ENCODE measurements around the gene PRKCH. TPM values are rescaled to one million over a fixed set of nuclear protein-coding genes. Genes with fewer than 3 reads are reported as not detected.

PRKCH gene
- total and polyA plus RNA-seq, 4 experiments from 2014 or later: 246 to 284 (median 249) TPM

DNA sequence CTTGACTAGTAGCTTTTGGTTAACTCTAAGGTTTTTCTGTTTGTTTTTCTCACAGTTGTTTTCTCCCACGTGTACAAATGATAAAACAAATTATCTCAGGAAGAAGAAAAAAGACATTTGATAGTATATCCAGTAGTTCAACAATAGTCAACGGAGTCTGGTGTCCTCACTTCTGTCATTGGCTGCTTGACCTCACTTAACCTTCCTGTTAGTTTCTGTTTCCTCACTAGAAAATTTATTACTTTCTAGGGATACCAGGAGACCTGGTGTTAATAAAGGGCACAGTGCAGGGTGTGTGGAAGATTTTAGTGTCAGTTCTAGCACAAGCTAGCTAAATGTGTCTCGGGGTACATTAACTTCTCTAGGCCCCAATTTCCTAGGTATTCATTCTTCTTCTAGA is 116.0 kb downstream of the PRKCH start:
- H3K4me1 Mint-ChIP-seq: peaks cover 73 to 98% (median 85%) of the 10 kb centered on the region in 4 donors
- Histone ChIP-seq H3K9me3 (ENCODE audit: control insufficient read depth in 1 of 2, low read length in 2 of 2) (no peaks in the 10 kb centered on the region), H3K36me3 (ENCODE audit: insufficient read depth, low read length) (no peaks in the 10 kb centered on the region), H3K27me3 (ENCODE audit: insufficient read depth, low read length) (no peaks in the 10 kb centered on the region), H3K4me1 (ENCODE audit: insufficient read depth, low read length) (peaks cover 98% of the 10 kb centered on the region), H3K4me3 (ENCODE audit: low read length in 2 of 2) (no peak overlapping the region), H3K27ac (ENCODE audit: low read depth, low read length) (peak overlapping the region; percentile 6)
- intact Hi-C loops (cut with micrococcal nuclease): loop anchor here (5.0 kb wide), 1 partner anchor 35 kb away; no protein-coding TSS in a partner anchor
- ChIA-PET POLR2A (ENCODE audit: partially characterized antibody) (interaction anchor here (0.6 to 1.5 kb wide), 3 partner anchors 9 to 115 kb away, joined by 3 to 5 read pairs (median 4); no protein-coding TSS in a partner anchor), CTCF (ENCODE audit: partially characterized antibody) (no interaction called here)
- H3K27me3 Mint-ChIP-seq: no peaks in the 10 kb centered on the region
- H3K36me3 Mint-ChIP-seq: peaks cover 21 to 26% of the 10 kb centered on the region in 2 donors
- DNase-seq: no peak
- H3K27ac Mint-ChIP-seq: peak overlapping the region; percentile 89 to 98 (median 96)
- peak overlapping the region in 7 of 8 donors; percentile 8 to 84 (median 32) for H3K4me3 Mint-ChIP-seq
- H3K9me3 Mint-ChIP-seq: no peaks in the 10 kb centered on the region

DNA sequence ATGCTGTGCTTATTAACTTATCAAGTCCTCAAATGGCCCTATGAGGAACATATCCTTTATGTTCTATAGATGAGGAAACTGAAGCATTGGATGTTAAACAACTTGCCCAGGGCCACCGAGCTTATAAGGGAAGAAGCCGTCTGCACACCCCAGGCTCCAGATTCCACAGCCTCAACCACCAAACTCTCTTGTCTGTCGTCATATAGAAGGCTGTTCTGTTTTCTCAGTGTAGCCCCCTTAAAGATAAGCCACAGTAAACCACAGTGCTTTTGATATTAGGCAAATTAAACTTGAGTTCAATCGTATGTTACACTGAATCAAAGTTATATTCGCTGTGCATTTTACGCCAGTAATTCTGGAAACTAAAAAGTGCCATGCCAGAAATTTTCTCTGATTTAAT is 116.7 kb downstream of the PRKCH start:
- DNase-seq: peak in 1 of 5 donors; percentile 25
- Mint-ChIP-seq H3K9me3 (no peaks in the 10 kb centered on the region), H3K27ac (peak overlapping the region; percentile 89 to 98 (median 96)), H3K4me1 (peaks cover 75 to 97% (median 85%) of the 10 kb centered on the region in 4 donors), H3K4me3 (peak overlapping the region; percentile 45 to 86 (median 79)), H3K27me3 (no peaks in the 10 kb centered on the region), H3K36me3 (peaks cover 21 to 25% of the 10 kb centered on the region in 2 donors)
- H3K9me3 ChIP-seq (ENCODE audit: control insufficient read depth in 1 of 2, low read length in 2 of 2): no peaks in the 10 kb centered on the region
- CTCF ChIA-PET (ENCODE audit: partially characterized antibody): no interaction called here
- H3K4me3 ChIP-seq (ENCODE audit: low read length in 2 of 2): no peak overlapping the region
- peak overlapping the region; percentile 20 for H3K27ac ChIP-seq (ENCODE audit: low read depth, low read length)
- H3K36me3 ChIP-seq (ENCODE audit: insufficient read depth, low read length): no peaks in the 10 kb centered on the region
- no peaks in the 10 kb centered on the region for H3K27me3 ChIP-seq (ENCODE audit: insufficient read depth, low read length)
- H3K4me1 ChIP-seq (ENCODE audit: insufficient read depth, low read length): peaks cover 98% of the 10 kb centered on the region
- intact Hi-C loops (cut with micrococcal nuclease): loop anchor here (2.0 to 5.0 kb wide), 2 partner anchors 15 to 36 kb away; no protein-coding TSS in a partner anchor
- POLR2A ChIA-PET (ENCODE audit: partially characterized antibody): interaction anchor here (0.6 to 1.5 kb wide), 3 partner anchors 14 to 116 kb away, joined by 3 to 5 read pairs (median 5); no protein-coding TSS in a partner anchor

DNA sequence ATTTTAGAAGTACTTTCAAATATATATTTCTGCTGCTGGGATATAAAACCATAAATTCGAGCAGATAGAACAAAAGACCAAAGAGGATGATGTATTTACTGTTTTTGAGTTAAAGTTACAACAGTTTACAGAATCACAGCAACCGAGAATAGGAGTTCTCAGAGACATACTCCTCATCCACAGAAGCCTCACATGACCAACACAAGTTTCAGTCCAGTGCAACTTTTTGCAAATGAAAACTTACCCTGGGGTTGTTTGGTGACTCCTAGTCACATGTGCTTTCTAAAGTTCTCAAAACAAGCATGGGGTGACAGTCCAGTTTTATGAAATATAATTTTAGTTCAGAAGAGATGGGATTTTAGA is 117.1 kb downstream of the PRKCH start:
- ChIA-PET CTCF (ENCODE audit: partially characterized antibody) (no interaction called here), POLR2A (ENCODE audit: partially characterized antibody) (interaction anchor here (0.6 to 1.6 kb wide), 6 partner anchors 14 to 106 kb away, joined by 3 to 5 read pairs (median 4); no protein-coding TSS in a partner anchor)
- H3K4me3 Mint-ChIP-seq: peak overlapping the region; percentile 78 to 87 (median 82)
- Histone ChIP-seq H3K9me3 (ENCODE audit: control insufficient read depth in 1 of 2, low read length in 2 of 2) (no peaks in the 10 kb centered on the region), H3K4me1 (ENCODE audit: insufficient read depth, low read length) (peaks cover 98% of the 10 kb centered on the region), H3K27ac (ENCODE audit: low read depth, low read length) (peak overlapping the region; percentile 20), H3K36me3 (ENCODE audit: insufficient read depth, low read length) (no peaks in the 10 kb centered on the region), H3K27me3 (ENCODE audit: insufficient read depth, low read length) (no peaks in the 10 kb centered on the region), H3K4me3 (ENCODE audit: low read length in 2 of 2) (peak overlapping the region in 1 of 2 donors; percentile 26)
- H3K27me3 Mint-ChIP-seq: no peaks in the 10 kb centered on the region
- intact Hi-C loops (cut with micrococcal nuclease): loop anchor here (2.0 to 5.0 kb wide), 2 partner anchors 14 to 36 kb away; no protein-coding TSS in a partner anchor
- no peaks in the 10 kb centered on the region for H3K9me3 Mint-ChIP-seq
- DNase-seq: peak in 1 of 5 donors; percentile 43
- peak overlapping the region; percentile 89 to 98 (median 96) for H3K27ac Mint-ChIP-seq
- H3K36me3 Mint-ChIP-seq: peaks cover 21 to 22% of the 10 kb centered on the region in 2 donors
- H3K4me1 Mint-ChIP-seq: peaks cover 75 to 97% (median 85%) of the 10 kb centered on the region in 4 donors

DNA sequence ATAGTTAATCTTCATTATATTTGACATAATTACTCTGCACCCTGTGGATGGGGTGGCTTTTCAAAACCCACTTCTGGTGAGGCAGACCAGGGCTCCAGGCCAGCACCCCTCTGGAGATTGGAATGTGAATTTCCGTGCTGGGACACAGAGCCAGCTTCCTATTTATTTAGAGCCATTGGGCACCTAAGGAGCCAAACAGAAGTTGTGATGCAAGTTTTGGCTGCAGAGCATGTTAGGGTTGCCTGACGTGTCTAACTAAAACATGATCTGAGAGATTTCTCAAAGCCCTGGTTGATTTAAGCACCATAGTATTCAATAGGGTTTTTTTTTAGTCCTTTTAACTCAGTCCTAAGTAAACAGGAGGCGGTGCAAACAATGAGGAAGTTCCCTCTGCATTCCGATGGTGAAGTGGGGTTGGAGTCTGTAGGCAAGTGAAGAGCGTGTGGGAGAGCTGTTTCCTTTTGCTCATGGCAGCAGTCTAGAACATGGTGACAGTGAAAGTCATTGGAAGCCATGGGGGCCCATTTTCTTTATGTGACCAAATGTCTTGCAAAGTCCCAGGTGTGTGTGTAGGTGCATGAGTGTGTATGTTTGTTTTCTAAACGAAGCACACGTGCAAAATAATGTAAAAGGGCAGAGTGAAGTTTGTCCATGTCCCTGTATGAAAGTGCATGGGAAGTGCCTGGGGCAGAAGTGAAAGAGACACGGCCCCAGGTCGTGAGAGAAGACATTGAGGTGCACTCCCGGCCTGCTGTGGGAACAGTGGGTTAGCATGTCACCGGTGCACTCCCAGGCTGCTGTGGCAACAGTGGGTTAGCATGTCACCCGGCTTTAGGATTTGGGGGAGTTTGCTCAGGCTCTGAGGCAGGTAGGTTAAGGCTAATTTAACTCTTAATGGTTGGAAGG is 117.7 kb downstream of the PRKCH start:
- Mint-ChIP-seq H3K36me3 (peaks cover 20 to 21% of the 10 kb centered on the region in 2 donors), H3K27me3 (no peaks in the 10 kb centered on the region), H3K4me3 (peak overlapping the region; percentile 78 to 87 (median 82)), H3K9me3 (no peaks in the 10 kb centered on the region), H3K4me1 (peaks cover 75 to 97% (median 85%) of the 10 kb centered on the region in 4 donors), H3K27ac (peak overlapping the region; percentile 89 to 98 (median 96))
- Histone ChIP-seq H3K4me3 (ENCODE audit: low read length in 2 of 2) (peak overlapping the region in 1 of 2 donors; percentile 26), H3K36me3 (ENCODE audit: insufficient read depth, low read length) (no peaks in the 10 kb centered on the region), H3K4me1 (ENCODE audit: insufficient read depth, low read length) (peaks cover 98% of the 10 kb centered on the region), H3K27me3 (ENCODE audit: insufficient read depth, low read length) (no peaks in the 10 kb centered on the region), H3K9me3 (ENCODE audit: control insufficient read depth in 1 of 2, low read length in 2 of 2) (no peaks in the 10 kb centered on the region), H3K27ac (ENCODE audit: low read depth, low read length) (peak overlapping the region; percentile 20)
- intact Hi-C loops (cut with micrococcal nuclease): loop anchor here (1.0 to 5.0 kb wide), 3 partner anchors 10 to 37 kb away; no protein-coding TSS in a partner anchor
- CTCF ChIA-PET (ENCODE audit: partially characterized antibody): interaction anchor here (1.1 kb wide), 1 partner anchor 38 kb away, joined by 3 read pairs; no protein-coding TSS in a partner anchor
- peak; percentile 36 to 74 (median 42) for DNase-seq
- POLR2A ChIA-PET (ENCODE audit: partially characterized antibody): interaction anchor here (0.6 to 5.1 kb wide), 7 partner anchors 13 to 107 kb away, joined by 3 to 26 read pairs (median 4); no protein-coding TSS in a partner anchor

DNA sequence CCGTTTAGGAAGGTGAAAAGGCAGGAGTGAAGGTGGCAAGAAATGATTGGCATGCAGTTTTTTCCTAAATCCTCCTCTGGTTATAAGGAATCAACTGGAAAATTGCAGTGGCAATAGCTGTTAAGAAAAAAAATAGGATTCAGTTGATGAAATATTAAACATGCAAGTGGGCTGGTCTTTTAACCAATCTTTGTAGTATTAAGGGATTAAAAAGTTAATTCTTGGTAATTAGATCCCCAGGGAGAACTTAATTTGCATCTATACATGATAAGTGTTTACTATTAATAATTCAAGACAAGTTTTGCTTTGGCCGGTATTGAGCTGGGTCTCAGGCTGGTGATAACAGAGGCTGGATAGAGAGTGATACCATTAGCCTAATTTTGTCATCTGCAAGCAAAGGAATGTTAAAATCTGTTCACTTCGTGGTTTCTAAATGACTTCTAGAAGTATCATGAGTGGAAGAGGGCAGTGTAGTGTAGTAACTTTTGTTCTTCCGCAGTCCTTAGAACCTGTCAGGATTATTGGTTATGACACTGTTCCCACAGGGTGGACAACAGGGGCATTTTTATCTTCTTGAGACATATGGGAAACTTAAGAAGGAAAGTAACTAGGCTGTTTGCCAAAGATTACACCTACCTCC is 118.5 kb downstream of the PRKCH start:
- H3K4me1 Mint-ChIP-seq: peaks cover 76 to 97% (median 86%) of the 10 kb centered on the region in 4 donors
- H3K27ac Mint-ChIP-seq: peak overlapping the region; percentile 89 to 98 (median 96)
- ChIA-PET POLR2A (ENCODE audit: partially characterized antibody) (interaction anchor here (1.4 to 5.1 kb wide), 4 partner anchors 12 to 107 kb away, joined by 4 to 26 read pairs (median 4); no protein-coding TSS in a partner anchor), CTCF (ENCODE audit: partially characterized antibody) (interaction anchor here (1.1 kb wide), 1 partner anchor 39 kb away, joined by 3 read pairs; no protein-coding TSS in a partner anchor)
- H3K9me3 ChIP-seq (ENCODE audit: control insufficient read depth in 1 of 2, low read length in 2 of 2): no peaks in the 10 kb centered on the region
- peak overlapping the region; percentile 78 to 87 (median 82) for H3K4me3 Mint-ChIP-seq
- H3K36me3 Mint-ChIP-seq: peaks cover 19% of the 10 kb centered on the region in 2 donors
- H3K36me3 ChIP-seq (ENCODE audit: insufficient read depth, low read length): peaks cover 4% of the 10 kb centered on the region
- H3K4me1 ChIP-seq (ENCODE audit: insufficient read depth, low read length): peaks cover 98% of the 10 kb centered on the region
- H3K4me3 ChIP-seq (ENCODE audit: low read length in 2 of 2): peak overlapping the region in 1 of 2 donors; percentile 26
- peak in 1 of 5 donors; percentile 11 for DNase-seq
- H3K27ac ChIP-seq (ENCODE audit: low read depth, low read length): peak overlapping the region; percentile 20
- no peaks in the 10 kb centered on the region for H3K27me3 ChIP-seq (ENCODE audit: insufficient read depth, low read length)
- no peaks in the 10 kb centered on the region for H3K27me3 Mint-ChIP-seq
- intact Hi-C loops (cut with micrococcal nuclease): loop anchor here (1.0 to 5.0 kb wide), 4 partner anchors 11 to 53 kb away; no protein-coding TSS in a partner anchor
- no peaks in the 10 kb centered on the region for H3K9me3 Mint-ChIP-seq

DNA sequence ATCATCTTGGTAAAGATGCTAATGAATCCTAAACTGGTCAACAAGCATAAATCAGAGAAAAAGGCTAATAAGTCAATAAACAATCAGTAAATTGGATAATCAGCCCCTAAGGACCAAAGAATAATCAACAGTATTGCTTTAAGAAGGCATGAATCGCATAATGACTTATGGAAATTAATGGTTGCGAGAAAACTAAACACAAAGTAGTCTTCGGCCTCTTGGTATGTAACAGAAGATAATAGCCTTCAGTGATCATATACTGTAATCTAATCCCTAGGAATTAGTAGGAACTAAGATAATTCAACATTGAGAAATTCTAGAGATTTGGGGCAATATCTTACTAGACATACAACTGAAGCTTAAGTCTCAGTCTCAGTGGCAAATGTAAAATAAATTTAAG is 122.1 kb downstream of the PRKCH start:
- Histone ChIP-seq H3K4me3 (ENCODE audit: low read length in 2 of 2) (no peak overlapping the region), H3K36me3 (ENCODE audit: insufficient read depth, low read length) (peaks cover 22% of the 10 kb centered on the region), H3K4me1 (ENCODE audit: insufficient read depth, low read length) (peaks cover 98% of the 10 kb centered on the region), H3K27ac (ENCODE audit: low read depth, low read length) (peak overlapping the region; percentile 44), H3K27me3 (ENCODE audit: insufficient read depth, low read length) (no peaks in the 10 kb centered on the region), H3K9me3 (ENCODE audit: control insufficient read depth in 1 of 2, low read length in 2 of 2) (no peaks in the 10 kb centered on the region)
- Mint-ChIP-seq H3K27ac (peak overlapping the region; percentile 89 to 97 (median 93)), H3K27me3 (no peaks in the 10 kb centered on the region), H3K9me3 (no peaks in the 10 kb centered on the region), H3K4me1 (peaks cover 75 to 97% (median 87%) of the 10 kb centered on the region in 4 donors), H3K36me3 (peaks cover 28 to 37% of the 10 kb centered on the region in 2 donors), H3K4me3 (peak overlapping the region in 7 of 8 donors; percentile 1 to 87 (median 79))
- DNase-seq: no peak
- ChIA-PET CTCF (ENCODE audit: partially characterized antibody) (interaction anchor here (1.3 to 1.7 kb wide), 4 partner anchors 9 to 394 kb away, joined by 3 to 6 read pairs (median 3); no protein-coding TSS in a partner anchor), POLR2A (ENCODE audit: partially characterized antibody) (interaction anchor here (1.0 to 5.1 kb wide), 6 partner anchors 8 to 318 kb away, joined by 3 to 26 read pairs (median 4); partner anchors contain the start of gene SNAPC1)
- intact Hi-C loops (cut with micrococcal nuclease): loop anchor here (2.0 to 5.0 kb wide), 2 partner anchors 17 to 56 kb away; no protein-coding TSS in a partner anchor

All from CD4-positive, alpha-beta memory T cell (primary cell).